Heart left ventricle (tissue), 16 donors: ENCODE measurements around the gene CDH11. TPM values are rescaled to one million over a fixed set of nuclear protein-coding genes. Genes with fewer than 3 reads are reported as not detected.

Experiments
- ATAC-seq, 4 donors: fragments of 200-7000 bp; cut with Tn5 transposase; one replicate each; pipeline ENCODE4 v1.9.1; 2020 to 2022; ENCODE audit warnings: moderate library complexity in 4 of 4, mild to moderate bottlenecking in 3 of 4, moderate number of reproducible peaks in 1 of 4
- DNase-seq, 5 donors: peaks; one replicate each; pipeline ENCODE4 v3.0.0-alpha.2; 2020
- H3K27ac ChIP-seq, 12 donors: fragments of 200-600 bp; sonication (generic) in 4 of 12; one replicate each; pipeline versions ENCODE4 v1.5.0 to v1.8.0; 2016 to 2022; ENCODE audit warnings: mild to moderate bottlenecking in 2 of 12
- H3K27me3 ChIP-seq, 9 donors: fragments of 200-600 bp; sonication (generic) in 2 of 9; one replicate each; pipeline versions ENCODE4 v1.5.1 to v1.8.0; 2016 to 2022; ENCODE audit warnings: mild to moderate bottlenecking in 3 of 9
- H3K36me3 ChIP-seq, 9 donors: fragments of 200-600 bp; sonication (generic) in 2 of 9; one replicate each; pipeline versions ENCODE4 v1.5.0 to v1.8.0; 2018 to 2022; ENCODE audit warnings: mild to moderate bottlenecking in 2 of 9
- H3K4me1 ChIP-seq, 12 donors: fragments of 200-600 bp; sonication (generic) in 4 of 12; one replicate each; pipeline versions ENCODE4 v1.5.0 to v1.8.0; 2016 to 2022; ENCODE audit warnings: mild to moderate bottlenecking in 3 of 12
- H3K4me3 ChIP-seq, 12 donors: fragments of 200-600 bp; sonication (generic) in 4 of 12; one replicate each; pipeline versions ENCODE4 v1.5.0 to v1.8.0; 2017 to 2022; ENCODE audit warnings: mild to moderate bottlenecking in 9 of 12, moderate library complexity in 4 of 12
- H3K9me3 ChIP-seq, 12 donors: fragments of 200-600 bp; sonication (generic) in 4 of 12; one replicate each; pipeline versions ENCODE4 v1.5.0 to v1.8.0; 2016 to 2022; ENCODE audit warnings: mild to moderate bottlenecking in 1 of 12
- CTCF ChIP-seq, 12 donors: fragments of 200-600 bp; sonication (generic) in 4 of 12; IDR thresholded peaks; one replicate each; pipeline versions ENCODE4 v1.5.0 to v1.8.0; 2018 to 2022; ENCODE audit warnings: antibody characterized with exemption in 12 of 12, mild to moderate bottlenecking in 5 of 12
- POLR2A ChIP-seq, 2 donors: fragments of 450-650 bp; IDR thresholded peaks; one replicate each; pipeline ENCODE4 v1.6.1; 2017; ENCODE audit warnings: antibody characterized with exemption in 2 of 2, mild to moderate bottlenecking in 2 of 2, moderate library complexity in 2 of 2
- WGBS, 4 donors: extraction: QIAGEN DNeasy Blood & Tissue Kit in 2 of 4; methylation state at CpG; one replicate each; pipeline versions ENCODE4 v1.1.5 to v1.1.7; 2013 to 2018; 5-methylcytosine and 5-hydroxymethylcytosine counted together
- intact Hi-C, 10 donors: fragments of 100-400 bp; cut with DNase I; formaldehyde crosslinking; loops; one replicate each; pipeline versions ENCODE4 v1.11.1 to v1.14.2; 2022
- polyA plus RNA-seq, 2 donors: library from polyadenylated mRNA; stranded (reverse); fragments of 200-250 nt; gene quantifications; one replicate each; pipeline ENCODE4 v1.2.3, GENCODE V29; 2013
- total RNA-seq, 9 donors: library from RNA; depleted of rRNA in 2 of 9; stranded (reverse); fragments of >200 nt in 2 of 9; fragmentation: NEBNext Ultra II Directional in 3 of 9; extraction: Animal tissue kit (Norgen Biotek cat#: 25700) in 3 of 9; gene quantifications; one replicate each; pipeline versions ENCODE4 v1.1.0 to v1.2.4, GENCODE V29; 2016 to 2023
- donor health status: ischemic (EF 13 %, LVEDD 7.1; RV severe dilation, severe dysfunction).
- donor health status: healthy with polysubstance abuse.
- donor health status: DM: no; HTN: yes; CAD: no.
- donor health status: DM: no; HTN: no; CAD: no.
- donor health status: ischemic (EF 25% LVEDD 6.9; RV normal size, moderate dysfunction).
- donor health status: ischemic (EF 25% LVEDD 5.7; RV mildly dilated, moderate dysfunction).
- donor health status: healthy.
- donor health status: DM: yes; HTN: yes; CAD: no.
- donor health status: ischemic (EF 35%, LVEDD 5.7; RV mildly dilated, moderate dysfunction).
- donor health status: nonischemic (EF 11% LVEDD 7.7; RV severe dilation, severe dysfunction).
- donor health status: DM: yes; HTN: yes; CAD: no.
- donor health status: PGD.
- donor health status: ischemic (EF 29% LVEDD 5.4; RV normal size, mild dysfunction).
- donor health status: nonischemic (EF 23%, LVEDD 6.1; RV moderate dilation, normal function).

The CDH11 gene
- total and polyA plus RNA-seq, 11 donors = 1.4 to 37.1 (median 7.4) TPM

GRCh38 chr16:64952177-64952576, 169.7 kb downstream of the CDH11 start:
- no peak for TF ChIP-seq POLR2A (IDR thresholded peaks at IDR 0.05)
- no peak for TF ChIP-seq CTCF (IDR thresholded peaks at IDR 0.05)
- no peak overlapping the region for H3K4me3 ChIP-seq
- H3K27me3 ChIP-seq = no peaks in the 10 kb centered on the region
- intact Hi-C loops = no loop called here
- H3K27ac ChIP-seq = peak overlapping the region in 1 of 12 donors; percentile 56
- no peak for DNase-seq
- peaks cover 0 to 16% (median 0%) of the 10 kb centered on the region in 9 donors for H3K36me3 ChIP-seq
- H3K9me3 ChIP-seq = no peaks in the 10 kb centered on the region
- H3K4me1 ChIP-seq = peaks cover 0 to 13% (median 0%) of the 10 kb centered on the region in 12 donors
- ATAC-seq = peak in 3 of 4 donors; percentile 37 to 83 (median 59)

- intact Hi-C loops = no loop called here
- TF ChIP-seq CTCF (IDR thresholded peaks at IDR 0.05) (no peak), POLR2A (IDR thresholded peaks at IDR 0.05) (no peak)
- peaks cover 0 to 13% (median 0%) of the 10 kb centered on the region in 12 donors for H3K4me1 ChIP-seq
- H3K27ac ChIP-seq = peak overlapping the region in 1 of 12 donors; percentile 4
- no peak overlapping the region for H3K4me3 ChIP-seq
- H3K27me3 ChIP-seq = no peaks in the 10 kb centered on the region
- H3K9me3 ChIP-seq = no peaks in the 10 kb centered on the region
- WGBS, 4 donors = 92 to 97% (median 94%) methylated on average over 8 of the region's 8 CpGs
- no peak for ATAC-seq
- no peak for DNase-seq
- H3K36me3 ChIP-seq = peaks cover 0 to 19% (median 0%) of the 10 kb centered on the region in 9 donors
Observed at GRCh38 chr16:64951193-64951592, 170.7 kb downstream of the CDH11 start.

- Histone ChIP-seq H3K27me3 (no peaks in the 10 kb centered on the region), H3K9me3 (no peaks in the 10 kb centered on the region), H3K27ac (no peak overlapping the region), H3K4me3 (no peak overlapping the region), H3K4me1 (peaks cover 0 to 13% (median 0%) of the 10 kb centered on the region in 12 donors), H3K36me3 (peaks cover 0 to 19% (median 0%) of the 10 kb centered on the region in 9 donors)
- no peak for TF ChIP-seq CTCF (IDR thresholded peaks at IDR 0.05)
- TF ChIP-seq POLR2A (IDR thresholded peaks at IDR 0.05) = no peak
- 95 to 96% (median 95%) methylated on average over 14 to 25 of the region's 25 CpGs for WGBS, 4 donors
- DNase-seq (peak in 1 of 5 donors; percentile 19), ATAC-seq (no peak)
- intact Hi-C loops = no loop called here
Observed at GRCh38 chr16:64950731-64951130, 171.1 kb downstream of the CDH11 start.

- Histone ChIP-seq H3K36me3 (peaks cover 0 to 19% (median 0%) of the 10 kb centered on the region in 9 donors), H3K9me3 (no peaks in the 10 kb centered on the region), H3K27ac (no peak overlapping the region), H3K4me3 (no peak overlapping the region), H3K4me1 (peaks cover 0 to 13% (median 0%) of the 10 kb centered on the region in 12 donors), H3K27me3 (no peaks in the 10 kb centered on the region)
- WGBS, 4 donors = 88 to 97% (median 91%) methylated on average over 7 of the region's 7 CpGs
- intact Hi-C loops = no loop called here
- DNase-seq (no peak), ATAC-seq (no peak)
- TF ChIP-seq POLR2A (IDR thresholded peaks at IDR 0.05) (no peak), CTCF (IDR thresholded peaks at IDR 0.05) (no peak)
Observed at GRCh38 chr16:64950262-64950661, 171.6 kb downstream of the CDH11 start.
